Heart left ventricle (tissue), 13 donors: ENCODE results near the gene ITSN1.

ENCODE experiments used
- POLR2A ChIP-seq, 2 donors: fragments of 450-650 bp; IDR thresholded peaks; one replicate each; pipeline ENCODE4 v1.6.1; 2017; ENCODE audit warnings: antibody characterized with exemption in 2 of 2, mild to moderate bottlenecking in 2 of 2, moderate library complexity in 2 of 2
- TF ChIP-seq, protein P1 (sequence below), 12 donors: fragments of 200-600 bp; sonication (generic) in 4 of 12; IDR thresholded peaks; one replicate each; pipeline versions ENCODE4 v1.5.0 to v1.8.0; 2018 to 2022; ENCODE audit warnings: antibody characterized with exemption in 12 of 12, mild to moderate bottlenecking in 5 of 12
- donor health status: ischemic (EF 13 %, LVEDD 7.1; RV severe dilation, severe dysfunction).
- donor health status: DM: no; HTN: yes; CAD: no.
- donor health status: DM: no; HTN: no; CAD: no.
- donor health status: ischemic (EF 25% LVEDD 6.9; RV normal size, moderate dysfunction).
- donor health status: ischemic (EF 25% LVEDD 5.7; RV mildly dilated, moderate dysfunction).
- donor health status: ischemic (EF 35%, LVEDD 5.7; RV mildly dilated, moderate dysfunction).
- donor health status: nonischemic (EF 11% LVEDD 7.7; RV severe dilation, severe dysfunction).
- donor health status: DM: yes; HTN: yes; CAD: no.
- donor health status: PGD.
- donor health status: ischemic (EF 29% LVEDD 5.4; RV normal size, mild dysfunction).
- donor health status: nonischemic (EF 23%, LVEDD 6.1; RV moderate dilation, normal function).

GRCh38 chr21:33858667-33859372, 216.5 kb downstream of the ITSN1 start:
- TF ChIP-seq, protein P1, sequence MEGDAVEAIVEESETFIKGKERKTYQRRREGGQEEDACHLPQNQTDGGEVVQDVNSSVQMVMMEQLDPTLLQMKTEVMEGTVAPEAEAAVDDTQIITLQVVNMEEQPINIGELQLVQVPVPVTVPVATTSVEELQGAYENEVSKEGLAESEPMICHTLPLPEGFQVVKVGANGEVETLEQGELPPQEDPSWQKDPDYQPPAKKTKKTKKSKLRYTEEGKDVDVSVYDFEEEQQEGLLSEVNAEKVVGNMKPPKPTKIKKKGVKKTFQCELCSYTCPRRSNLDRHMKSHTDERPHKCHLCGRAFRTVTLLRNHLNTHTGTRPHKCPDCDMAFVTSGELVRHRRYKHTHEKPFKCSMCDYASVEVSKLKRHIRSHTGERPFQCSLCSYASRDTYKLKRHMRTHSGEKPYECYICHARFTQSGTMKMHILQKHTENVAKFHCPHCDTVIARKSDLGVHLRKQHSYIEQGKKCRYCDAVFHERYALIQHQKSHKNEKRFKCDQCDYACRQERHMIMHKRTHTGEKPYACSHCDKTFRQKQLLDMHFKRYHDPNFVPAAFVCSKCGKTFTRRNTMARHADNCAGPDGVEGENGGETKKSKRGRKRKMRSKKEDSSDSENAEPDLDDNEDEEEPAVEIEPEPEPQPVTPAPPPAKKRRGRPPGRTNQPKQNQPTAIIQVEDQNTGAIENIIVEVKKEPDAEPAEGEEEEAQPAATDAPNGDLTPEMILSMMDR (IDR thresholded peaks at IDR 0.05), result no peak
- TF ChIP-seq POLR2A (IDR thresholded peaks at IDR 0.05), result no peak
